DOHH2 (cell line): ENCODE measurements around the gene RBM33.

Source experiments
- EZH2phosphoT487 ChIP-seq: fragments of 200-600 bp; sonication (generic); IDR thresholded peaks from 2 replicates; pipeline ENCODE4 v1.6.1; 2017; ENCODE audit warnings: borderline replicate concordance, mild to moderate bottlenecking, antibody characterized with exemption, low read length, moderate library complexity, mixed read lengths
- TF ChIP-seq, protein P1 (sequence below): fragments of 200-600 bp; sonication (generic); IDR thresholded peaks from one replicate; pipeline ENCODE4 v1.5.1; 2014; ENCODE audit warnings: antibody characterized with exemption, mild to moderate bottlenecking, low read depth, low read length; ENCODE audit not compliant: poor library complexity, severe bottlenecking

GRCh38 chr7:155758348-155758747 is 113.9 kb downstream of the RBM33 start:
- TF ChIP-seq, protein P1, sequence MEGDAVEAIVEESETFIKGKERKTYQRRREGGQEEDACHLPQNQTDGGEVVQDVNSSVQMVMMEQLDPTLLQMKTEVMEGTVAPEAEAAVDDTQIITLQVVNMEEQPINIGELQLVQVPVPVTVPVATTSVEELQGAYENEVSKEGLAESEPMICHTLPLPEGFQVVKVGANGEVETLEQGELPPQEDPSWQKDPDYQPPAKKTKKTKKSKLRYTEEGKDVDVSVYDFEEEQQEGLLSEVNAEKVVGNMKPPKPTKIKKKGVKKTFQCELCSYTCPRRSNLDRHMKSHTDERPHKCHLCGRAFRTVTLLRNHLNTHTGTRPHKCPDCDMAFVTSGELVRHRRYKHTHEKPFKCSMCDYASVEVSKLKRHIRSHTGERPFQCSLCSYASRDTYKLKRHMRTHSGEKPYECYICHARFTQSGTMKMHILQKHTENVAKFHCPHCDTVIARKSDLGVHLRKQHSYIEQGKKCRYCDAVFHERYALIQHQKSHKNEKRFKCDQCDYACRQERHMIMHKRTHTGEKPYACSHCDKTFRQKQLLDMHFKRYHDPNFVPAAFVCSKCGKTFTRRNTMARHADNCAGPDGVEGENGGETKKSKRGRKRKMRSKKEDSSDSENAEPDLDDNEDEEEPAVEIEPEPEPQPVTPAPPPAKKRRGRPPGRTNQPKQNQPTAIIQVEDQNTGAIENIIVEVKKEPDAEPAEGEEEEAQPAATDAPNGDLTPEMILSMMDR = no peak
- TF ChIP-seq EZH2phosphoT487 = no peak
